SK-N-SH treated with all-trans-retinoic acid at 6 μM for 48 hours (cell line): ENCODE results near the gene DSC3.

ENCODE experiments used
- CSRNP3 ChIP-seq: fragments of 250-450 bp; sonication (Bioruptor Pico); IDR thresholded peaks from 2 replicates; pipeline ENCODE4 v1.5.1; 2021; ENCODE audit warnings: mild to moderate bottlenecking, moderate library complexity
- PATZ1 ChIP-seq: fragments of 250-450 bp; sonication (Bioruptor Pico); IDR thresholded peaks from 2 replicates; pipeline ENCODE4 v1.8.0; 2020; ENCODE audit warnings: mild to moderate bottlenecking, moderate library complexity, borderline replicate concordance
- SNAI2 ChIP-seq: fragments of 250-450 bp; sonication (Bioruptor Pico); IDR thresholded peaks from 2 replicates; pipeline ENCODE4 v1.5.0; 2020; ENCODE audit warnings: mild to moderate bottlenecking, moderate library complexity
- ZC3H10 ChIP-seq: fragments of 250-450 bp; sonication (Bioruptor Pico); IDR thresholded peaks from 2 replicates; pipeline ENCODE4 v1.5.1; 2021; ENCODE audit warnings: mild to moderate bottlenecking, moderate library complexity
- ZFP30 ChIP-seq: fragments of 450-650 bp; formaldehyde crosslinking; IDR thresholded peaks from 2 replicates; pipeline ENCODE4 v1.5.0; 2022; ENCODE audit warnings: mild to moderate bottlenecking, moderate library complexity
- TF ChIP-seq, protein P1 (sequence below): fragments of 250-450 bp; sonication (Bioruptor Pico); IDR thresholded peaks from 2 replicates; pipeline ENCODE4 v1.5.1; 2020; ENCODE audit warnings: low read depth, mild to moderate bottlenecking, moderate library complexity

DNA sequence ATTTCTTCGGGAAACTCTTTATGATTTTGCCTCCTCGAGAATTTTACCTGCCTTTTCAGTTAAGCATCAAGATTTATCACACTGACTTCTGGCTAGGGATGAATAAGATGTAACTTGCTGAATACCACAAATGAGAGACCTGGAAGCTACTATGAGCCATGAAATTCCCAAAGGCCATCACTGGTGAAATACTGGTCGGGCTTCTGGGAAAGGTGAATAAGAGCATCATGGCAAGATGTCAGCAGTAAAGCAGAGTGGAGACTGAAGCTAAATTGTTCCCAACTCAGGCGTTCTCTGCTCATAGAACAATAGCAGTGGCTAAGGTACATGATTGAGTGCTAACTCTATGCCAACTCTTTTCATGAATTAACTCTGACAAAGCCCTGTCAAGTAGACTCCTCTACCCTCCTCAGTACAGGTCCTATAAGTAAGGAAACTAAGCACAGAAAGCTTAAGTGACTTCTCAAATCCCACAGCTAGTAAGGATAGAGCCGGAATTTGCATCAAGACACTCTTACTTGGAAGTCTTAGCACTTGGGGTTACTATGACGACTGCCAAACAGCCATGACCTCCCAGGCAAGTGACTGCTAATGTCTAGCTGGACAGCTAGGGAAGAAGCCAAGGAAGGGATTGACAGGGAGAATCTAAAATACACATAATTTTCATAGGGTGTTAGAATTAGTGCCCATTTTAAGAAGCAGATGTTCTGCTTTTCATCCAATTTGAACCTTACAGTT, 22.7 kb upstream of the DSC3 start:
- TF ChIP-seq CSRNP3 (CRISPR knock-in tag) = no peak
- no peak for TF ChIP-seq PATZ1 (CRISPR knock-in tag)
- TF ChIP-seq, protein P1, sequence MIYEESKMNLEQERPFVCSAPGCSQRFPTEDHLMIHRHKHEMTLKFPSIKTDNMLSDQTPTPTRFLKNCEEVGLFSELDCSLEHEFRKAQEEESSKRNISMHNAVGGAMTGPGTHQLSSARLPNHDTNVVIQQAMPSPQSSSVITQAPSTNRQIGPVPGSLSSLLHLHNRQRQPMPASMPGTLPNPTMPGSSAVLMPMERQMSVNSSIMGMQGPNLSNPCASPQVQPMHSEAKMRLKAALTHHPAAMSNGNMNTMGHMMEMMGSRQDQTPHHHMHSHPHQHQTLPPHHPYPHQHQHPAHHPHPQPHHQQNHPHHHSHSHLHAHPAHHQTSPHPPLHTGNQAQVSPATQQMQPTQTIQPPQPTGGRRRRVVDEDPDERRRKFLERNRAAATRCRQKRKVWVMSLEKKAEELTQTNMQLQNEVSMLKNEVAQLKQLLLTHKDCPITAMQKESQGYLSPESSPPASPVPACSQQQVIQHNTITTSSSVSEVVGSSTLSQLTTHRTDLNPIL = no peak
- no peak for TF ChIP-seq ZC3H10
- no peak for TF ChIP-seq SNAI2 (CRISPR knock-in tag)
- no peak for TF ChIP-seq ZFP30 (CRISPR knock-in tag)
